HG03103 (cell line): ENCODE data around the gene PRKN.

Source experiments
- ATAC-seq: cut with Tn5 transposase; IDR thresholded peaks from one replicate; pipeline ENCODE4 v1.9.1; 2021; ENCODE audit warnings: low read depth; ENCODE audit not compliant: unreplicated experiment

The PRKN gene

GRCh38 chr6:162343936-162344645, 383.5 kb downstream of the PRKN start:
- no peak for ATAC-seq

DNA sequence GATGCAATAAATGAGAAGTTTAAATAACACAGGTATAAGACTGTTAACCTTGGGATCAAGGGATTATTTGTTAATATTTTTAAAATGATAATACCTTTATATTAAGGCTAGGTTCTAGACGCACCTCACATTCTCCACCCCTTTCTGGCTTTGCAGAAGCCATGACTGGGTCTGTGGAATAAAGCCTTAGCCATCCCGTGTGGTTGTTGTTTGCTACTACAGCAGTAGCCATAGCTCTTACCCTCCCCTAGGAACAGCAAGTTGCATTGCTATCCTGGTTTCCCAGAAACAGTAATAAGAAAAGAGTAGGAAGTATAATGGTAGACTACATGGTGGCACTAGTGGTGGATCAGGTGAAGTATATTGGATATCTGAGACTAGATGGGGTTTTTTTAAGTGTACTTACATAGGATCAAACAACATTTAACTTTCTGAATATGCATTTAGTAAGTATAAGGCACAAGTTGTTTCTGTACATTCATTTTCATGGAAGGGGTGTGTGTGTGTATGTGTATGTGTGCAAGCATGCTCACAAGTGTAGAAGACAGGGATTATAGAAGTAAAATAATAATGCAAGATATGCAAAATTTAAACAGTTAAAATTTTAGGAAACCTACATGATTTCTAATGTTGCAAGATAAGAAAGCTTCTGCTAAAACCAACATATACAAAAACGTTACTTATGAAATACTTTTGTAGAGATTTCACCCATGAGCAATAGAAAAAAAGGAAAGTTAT, 384.2 kb downstream of the PRKN start:
- no peak for ATAC-seq

DNA sequence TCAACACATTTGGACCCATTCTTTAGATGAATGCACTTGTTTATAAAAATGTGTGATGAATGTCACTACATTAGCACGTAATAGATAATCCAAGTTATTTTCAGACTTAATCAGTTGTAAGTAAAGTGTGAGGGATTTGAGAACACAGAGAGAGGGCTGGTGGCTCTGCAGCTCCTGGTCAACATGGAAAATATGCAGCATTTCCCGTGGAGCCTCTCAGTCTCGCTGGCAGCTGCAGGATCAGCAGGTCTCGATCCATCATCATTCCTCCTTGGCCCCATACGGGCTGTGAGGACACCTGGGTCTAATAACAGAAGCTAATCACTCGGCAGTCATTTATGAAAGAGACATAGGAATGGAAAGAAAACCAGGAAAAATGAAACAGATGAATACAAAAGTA, 390.2 kb downstream of the PRKN start:
- no peak for ATAC-seq

DNA sequence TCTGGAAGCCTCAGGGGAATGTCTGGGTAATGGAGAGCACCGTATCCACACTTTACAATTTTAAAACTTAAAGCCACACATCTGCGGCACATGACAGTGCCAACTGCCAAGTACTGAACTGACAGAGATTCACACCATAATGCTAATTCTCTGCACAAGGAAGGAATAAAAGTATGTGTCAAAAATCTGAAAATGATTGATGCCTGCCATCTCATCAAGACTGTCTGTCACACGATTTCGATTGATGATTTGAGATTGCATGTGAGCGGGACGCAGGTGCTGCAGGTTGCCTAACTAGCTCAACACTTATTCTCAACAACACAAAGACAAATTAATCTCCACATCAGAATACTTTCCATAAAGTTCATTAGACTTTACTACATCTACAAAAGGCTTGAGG, 391.2 kb downstream of the PRKN start:
- no peak for ATAC-seq

GRCh38 chr6:162332365-162332764, 395.2 kb downstream of the PRKN start:
- no peak for ATAC-seq

- ATAC-seq, result no peak
These were observed 395.7 kb downstream of the PRKN start for GRCh38 chr6:162331911-162332310.

GRCh38 chr6:162325826-162326225, 401.7 kb downstream of the PRKN start:
- ATAC-seq, result no peak

- no peak for ATAC-seq
These were observed 402.5 kb downstream of the PRKN start for GRCh38 chr6:162325051-162325450.

DNA sequence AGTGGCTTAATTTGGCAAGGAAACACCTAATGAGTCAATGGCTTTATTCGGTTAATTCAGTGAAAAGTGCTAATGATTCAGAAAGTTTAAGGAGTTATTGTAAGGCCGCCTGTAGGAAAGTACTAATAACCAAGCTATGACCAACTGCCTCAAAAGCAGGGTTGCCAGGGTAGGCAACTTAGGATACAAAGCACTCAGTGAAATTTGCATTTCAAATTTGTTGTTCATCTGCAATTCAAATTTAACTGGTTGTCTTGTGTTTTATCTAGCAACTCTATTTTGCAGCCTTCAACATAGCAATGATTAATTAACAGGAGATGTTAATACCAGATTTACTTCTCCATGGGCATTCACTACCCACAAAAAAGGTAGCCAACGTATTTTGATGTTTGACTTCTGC, 412.3 kb downstream of the PRKN start:
- no peak for ATAC-seq

- no peak for ATAC-seq
These were observed 413.5 kb downstream of the PRKN start for GRCh38 chr6:162313922-162314660.

DNA sequence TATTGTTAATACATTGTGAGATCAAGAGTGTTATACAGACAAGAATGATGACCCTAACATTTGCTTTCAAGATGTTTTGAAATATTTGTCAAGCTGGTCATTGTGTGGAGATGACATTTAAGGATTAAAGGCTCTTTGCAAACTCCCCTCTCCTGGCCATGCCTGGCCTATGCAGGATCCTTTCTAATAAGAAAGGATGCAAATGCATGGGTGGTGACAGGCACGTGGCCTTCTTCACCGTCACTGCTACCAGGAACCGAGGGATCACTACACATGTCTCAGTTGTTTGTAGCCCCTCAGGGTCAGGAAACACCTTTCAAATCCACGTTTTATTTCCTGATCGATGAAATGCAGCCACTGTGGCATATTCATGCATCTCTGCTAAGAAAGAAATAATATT, 419.7 kb downstream of the PRKN start:
- no peak for ATAC-seq

DNA sequence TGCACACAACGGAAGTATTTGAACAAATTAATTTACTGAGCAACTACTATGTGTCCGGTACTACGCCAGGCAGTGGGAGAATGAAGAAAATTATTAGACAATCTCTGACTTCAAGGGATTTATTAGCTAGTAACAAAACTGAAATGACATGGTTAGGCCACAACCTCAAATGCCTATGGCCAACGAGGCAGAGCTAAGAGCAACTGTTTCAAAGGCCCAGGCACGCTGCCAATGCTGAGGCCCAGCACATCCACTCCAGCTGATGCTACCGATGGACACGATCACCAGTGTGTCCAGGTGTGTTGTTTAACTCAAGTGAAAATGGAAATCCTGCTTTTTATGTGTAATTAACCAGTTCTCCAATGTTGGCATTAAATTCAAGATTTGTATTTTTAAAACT, 420.9 kb downstream of the PRKN start:
- no peak for ATAC-seq

DNA sequence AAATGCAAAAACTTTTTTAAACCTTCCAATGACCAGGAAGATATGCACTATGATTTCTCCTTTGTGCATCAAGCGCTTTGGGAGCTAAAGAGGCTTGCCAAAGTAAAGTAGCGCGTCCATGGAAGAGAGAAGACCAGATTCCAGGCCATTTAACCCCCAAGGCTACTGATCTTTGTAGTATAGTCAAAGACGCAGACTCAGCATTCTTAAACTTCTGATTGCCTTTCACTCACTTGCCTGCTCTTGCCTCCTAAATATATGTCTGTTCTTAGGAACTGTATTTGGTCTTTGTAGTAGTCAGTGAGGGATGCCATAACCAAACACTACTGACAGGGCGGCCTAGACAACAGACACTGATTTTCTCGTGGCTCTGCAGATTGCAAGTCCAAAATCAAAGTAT, 426.4 kb downstream of the PRKN start:
- ATAC-seq, result no peak

GRCh38 chr6:162294029-162294428, 433.5 kb downstream of the PRKN start:
- no peak for ATAC-seq

GRCh38 chr6:162292915-162293314, 434.7 kb downstream of the PRKN start:
- no peak for ATAC-seq

DNA sequence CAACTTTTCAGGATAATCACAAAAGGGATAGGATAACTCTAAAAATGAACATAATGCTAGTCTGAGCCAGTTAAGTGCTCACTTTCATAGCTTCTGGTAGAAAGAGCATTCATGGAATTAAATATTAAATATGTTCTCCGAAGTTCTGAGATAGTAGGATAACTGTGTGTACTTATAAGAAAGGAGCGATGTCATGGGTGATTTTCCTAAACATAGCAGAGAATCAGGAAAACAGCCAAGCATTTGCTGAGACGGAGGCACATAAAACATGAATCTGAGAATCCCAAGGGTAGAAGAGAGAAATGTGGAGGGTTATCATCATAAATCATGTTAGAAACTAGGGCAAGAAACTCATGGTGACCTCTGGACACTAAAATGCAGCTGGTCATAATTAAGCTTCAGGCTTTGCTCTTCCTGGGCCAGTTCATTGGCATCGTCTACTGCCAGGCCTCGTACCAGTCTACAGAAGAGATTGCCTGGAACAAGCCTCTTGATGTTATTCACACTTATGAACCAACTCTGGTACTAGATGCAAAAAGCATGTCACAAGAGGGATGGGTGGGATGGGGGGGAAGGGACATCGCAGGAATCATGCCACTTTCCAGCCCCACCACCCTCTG, 436.6 kb downstream of the PRKN start:
- ATAC-seq, result no peak

GRCh38 chr6:162289972-162290371, 437.6 kb downstream of the PRKN start:
- ATAC-seq, result no peak

- no peak for ATAC-seq
These were observed 453.6 kb downstream of the PRKN start for GRCh38 chr6:162273986-162274385.

GRCh38 chr6:162271922-162272321, 455.6 kb downstream of the PRKN start:
- no peak for ATAC-seq

- ATAC-seq, result no peak
These were observed 456.6 kb downstream of the PRKN start for GRCh38 chr6:162270966-162271365.

DNA sequence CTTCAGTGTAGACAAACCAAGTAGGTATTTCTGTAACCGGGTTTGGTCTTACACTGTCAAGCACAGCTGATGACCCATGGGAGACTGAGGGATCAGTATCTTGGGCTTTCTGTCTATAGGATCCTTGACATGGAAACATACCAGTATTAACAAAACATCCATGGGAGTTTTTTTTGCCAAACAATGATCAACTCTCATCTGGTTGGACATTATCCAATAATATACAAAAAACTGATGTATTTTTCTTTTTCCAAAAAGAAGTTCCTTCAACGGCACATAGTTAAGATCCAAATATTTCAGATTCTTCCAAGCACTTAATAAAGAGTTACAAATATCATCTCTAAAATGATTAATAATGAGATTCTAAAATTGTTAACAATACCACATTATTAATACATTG, 459.9 kb downstream of the PRKN start:
- no peak for ATAC-seq
